Endothelial cell (in vitro differentiated cells): ENCODE measurements around the gene GPR150. TPM values are rescaled to one million over a fixed set of nuclear protein-coding genes. Genes with fewer than 3 reads are reported as not detected.

Experiments
- DNase-seq: peaks from one replicate; pipeline ENCODE4 v3.0.0; 2021; ENCODE audit warnings: low spot score
- H3K27ac Mint-ChIP-seq: one replicate; pipeline ENCODE4 v1.8.0; 2021; ENCODE audit warnings: mixed read lengths, inconsistent platforms; ENCODE audit not compliant: unreplicated experiment
- H3K27me3 Mint-ChIP-seq: one replicate; pipeline ENCODE4 v1.8.0; 2021; ENCODE audit warnings: mild to moderate bottlenecking, moderate library complexity, mixed read lengths, inconsistent platforms; ENCODE audit not compliant: unreplicated experiment
- H3K36me3 Mint-ChIP-seq: one replicate; pipeline ENCODE4 v1.8.0; 2021; ENCODE audit warnings: mild to moderate bottlenecking, low read depth, mixed read lengths, inconsistent platforms; ENCODE audit not compliant: unreplicated experiment
- H3K4me1 Mint-ChIP-seq: one replicate; pipeline ENCODE4 v1.8.0; 2021; ENCODE audit warnings: mild to moderate bottlenecking, mixed read lengths, inconsistent platforms; ENCODE audit not compliant: unreplicated experiment
- H3K4me3 Mint-ChIP-seq: one replicate; pipeline ENCODE4 v1.8.0; 2021; ENCODE audit warnings: mild to moderate bottlenecking, mixed read lengths, inconsistent platforms; ENCODE audit not compliant: unreplicated experiment
- H3K9me3 Mint-ChIP-seq: one replicate; pipeline ENCODE4 v1.8.0; 2021; ENCODE audit warnings: mixed read lengths, inconsistent platforms; ENCODE audit not compliant: unreplicated experiment
- CTCF ChIP-seq: fragments of 200-600 bp; sonication (generic); IDR thresholded peaks from one replicate; pipeline ENCODE4 v1.5.0; 2021; ENCODE audit warnings: antibody characterized with exemption; ENCODE audit not compliant: unreplicated experiment
- total RNA-seq: library from RNA; stranded (reverse); fragmentation: NEBNext Ultra II Directional; extraction: Animal tissue kit (Norgen Biotek cat#: 25700); gene quantifications from one replicate; pipeline ENCODE4 v1.2.1, GENCODE V29; 2021; ENCODE audit not compliant: unreplicated experiment

GPR150 gene
- total RNA-seq, 1 donor from 2014 or later = not detected

GRCh38 chr5:95627971-95628810, 8.3 kb downstream of the GPR150 start:
- no peak overlapping the region for H3K27ac Mint-ChIP-seq
- H3K9me3 Mint-ChIP-seq = no peaks in the 10 kb centered on the region
- peaks cover 4% of the 10 kb centered on the region for H3K4me1 Mint-ChIP-seq
- H3K27me3 Mint-ChIP-seq = peaks cover 8% of the 10 kb centered on the region
- H3K4me3 Mint-ChIP-seq = no peak overlapping the region
- no peaks in the 10 kb centered on the region for H3K36me3 Mint-ChIP-seq
- DNase-seq = no peak
- TF ChIP-seq CTCF = no peak

GRCh38 chr5:95628933-95629332, 9.0 kb downstream of the GPR150 start:
- Mint-ChIP-seq H3K36me3 (no peaks in the 10 kb centered on the region), H3K4me1 (peaks cover 3% of the 10 kb centered on the region), H3K4me3 (no peak overlapping the region), H3K27ac (no peak overlapping the region), H3K27me3 (peaks cover 5% of the 10 kb centered on the region), H3K9me3 (no peaks in the 10 kb centered on the region)
- no peak for DNase-seq
- no peak for TF ChIP-seq CTCF

GRCh38 chr5:95630394-95630917, 10.6 kb downstream of the GPR150 start:
- Mint-ChIP-seq H3K4me1 (peaks cover 3% of the 10 kb centered on the region), H3K9me3 (no peaks in the 10 kb centered on the region), H3K4me3 (no peak overlapping the region), H3K27me3 (peaks cover 3% of the 10 kb centered on the region), H3K27ac (no peak overlapping the region), H3K36me3 (no peaks in the 10 kb centered on the region)
- no peak for TF ChIP-seq CTCF
- DNase-seq = no peak

- H3K36me3 Mint-ChIP-seq = no peaks in the 10 kb centered on the region
- DNase-seq = no peak
- peaks cover 3% of the 10 kb centered on the region for H3K27me3 Mint-ChIP-seq
- peaks cover 3% of the 10 kb centered on the region for H3K4me1 Mint-ChIP-seq
- H3K4me3 Mint-ChIP-seq = no peak overlapping the region
- no peak for TF ChIP-seq CTCF
- no peak overlapping the region for H3K27ac Mint-ChIP-seq
- H3K9me3 Mint-ChIP-seq = no peaks in the 10 kb centered on the region
These were observed 11.5 kb downstream of the GPR150 start for GRCh38 chr5:95631255-95631958.
